HG03469 (cell line): ENCODE data around the gene TOMT.
"Not testable (repeated sequence)": the region's sequence is repeated elsewhere in the genome, so short reads cannot be mapped to it uniquely, and the experiment has no call there.

Source experiments
- ATAC-seq: cut with Tn5 transposase; IDR thresholded peaks from one replicate; pipeline ENCODE4 v1.9.1; 2021; ENCODE audit warnings: mild to moderate bottlenecking, moderate library complexity, moderate number of reproducible peaks; ENCODE audit not compliant: unreplicated experiment

The TOMT gene

DNA sequence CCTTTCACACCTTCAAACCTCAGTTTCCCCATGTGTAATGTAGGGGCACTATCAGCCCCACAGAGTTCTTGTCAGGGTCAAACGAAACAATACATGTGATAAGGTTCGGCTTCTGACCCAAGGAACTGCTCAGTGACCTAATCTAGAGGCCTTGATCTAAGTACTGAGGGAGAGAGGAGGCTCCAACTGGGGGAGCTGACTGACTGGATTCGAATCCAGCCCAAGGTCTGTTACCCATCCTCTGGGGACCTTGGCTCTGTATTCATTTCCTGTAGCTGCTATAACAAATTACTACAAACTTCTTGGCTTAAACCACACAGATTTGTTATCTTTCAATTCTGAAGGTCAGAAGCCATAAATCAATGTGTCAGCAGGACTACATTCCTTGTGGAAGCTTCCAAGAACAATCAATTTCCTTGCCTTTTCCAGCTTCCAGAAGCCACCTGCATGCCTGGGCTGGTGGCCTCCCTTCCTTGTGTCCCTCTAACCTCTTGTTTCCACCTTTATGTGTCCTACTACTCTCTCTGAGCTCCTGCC, 17.5 kb downstream of the TOMT start:
- no peak for ATAC-seq

- no peak for ATAC-seq
These were observed 18.3 kb downstream of the TOMT start for GRCh38 chr11:72124046-72124445.

DNA sequence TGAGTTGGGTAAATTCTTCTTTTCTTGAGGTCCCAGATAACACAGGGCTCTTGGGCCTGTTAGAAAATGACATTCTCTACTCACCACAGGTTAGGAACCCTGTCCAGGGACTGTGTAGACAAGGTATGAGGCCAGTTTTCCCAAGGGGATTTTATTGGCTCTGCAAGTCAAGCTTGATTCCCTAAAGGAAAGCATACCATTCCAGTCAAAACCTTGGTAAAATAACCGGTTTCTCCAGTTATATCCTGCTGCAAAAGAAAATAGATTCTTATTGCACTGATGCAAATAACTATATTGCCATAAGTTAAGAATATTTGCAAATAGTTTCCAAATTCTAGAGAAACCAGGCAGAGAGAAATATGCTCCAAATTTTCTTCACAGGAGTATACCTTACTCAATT, 20.2 kb downstream of the TOMT start:
- no peak for ATAC-seq

DNA sequence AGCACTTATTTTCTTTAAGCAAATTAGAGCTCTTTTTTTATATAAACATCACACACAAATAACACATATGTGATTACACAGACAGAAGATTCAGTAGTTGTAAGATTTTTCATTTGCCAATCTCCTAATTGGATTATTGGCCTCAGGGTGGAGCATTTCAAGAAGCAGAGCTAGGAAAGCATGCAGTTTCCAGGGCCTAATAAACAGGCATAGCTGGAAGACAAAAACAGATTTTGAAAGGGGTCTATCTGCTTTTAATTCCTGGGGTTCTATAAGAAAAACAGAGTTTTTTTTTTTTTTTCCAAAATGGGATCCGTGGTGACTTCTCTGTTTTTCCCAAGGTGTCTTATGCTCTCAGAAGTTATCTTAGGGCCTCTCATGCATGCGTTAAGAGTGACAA, 22.2 kb downstream of the TOMT start:
- no peak for ATAC-seq

DNA sequence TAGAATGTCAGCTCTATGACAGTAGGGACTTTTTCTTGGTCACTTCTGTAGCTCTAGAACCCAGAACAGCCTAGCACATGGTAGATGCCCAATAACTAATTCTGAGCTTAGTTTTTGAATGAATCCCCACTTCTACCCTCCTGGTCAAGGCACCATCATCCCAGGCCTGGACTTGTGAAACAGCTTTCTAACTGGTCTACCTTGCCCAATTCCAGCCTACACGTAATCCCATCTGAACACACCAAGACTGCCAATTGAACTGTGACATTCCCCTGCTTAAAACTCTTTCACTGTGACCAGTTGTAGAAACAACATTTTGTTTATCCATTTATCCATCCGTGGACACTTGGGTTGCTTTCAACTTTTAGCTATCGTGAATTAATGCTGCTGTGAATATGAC, 23.7 kb downstream of the TOMT start:
- ATAC-seq: no peak

GRCh38 chr11:72132646-72133045, 26.9 kb downstream of the TOMT start:
- no peak for ATAC-seq

DNA sequence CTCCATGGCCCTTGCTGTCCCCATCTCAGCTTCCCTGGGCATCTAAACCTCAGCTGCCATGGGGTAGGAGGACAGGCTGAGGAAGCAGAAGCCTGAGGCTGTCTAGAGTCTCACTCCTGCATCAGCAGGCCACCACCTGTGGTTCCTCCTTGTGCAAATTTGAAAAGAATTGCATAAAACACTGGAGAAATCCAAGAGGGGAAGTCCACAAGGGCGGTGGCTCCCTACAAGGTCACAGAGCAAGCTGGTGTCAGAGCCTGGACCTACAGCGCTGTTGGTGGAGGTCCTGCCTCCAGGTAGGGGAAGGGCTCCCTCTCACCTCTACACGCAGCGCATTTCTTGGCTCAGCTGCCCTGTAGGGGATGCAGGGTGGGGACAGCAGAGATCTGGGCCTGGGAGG, 29.7 kb downstream of the TOMT start, which contains the start of gene FOLR3:
Gene FOLR3 (plus strand): TSS at position 253 of the 400 bp plus-strand sequence. CDS start 228 bp downstream, outside the sequence.
- not testable (repeated sequence) for ATAC-seq

DNA sequence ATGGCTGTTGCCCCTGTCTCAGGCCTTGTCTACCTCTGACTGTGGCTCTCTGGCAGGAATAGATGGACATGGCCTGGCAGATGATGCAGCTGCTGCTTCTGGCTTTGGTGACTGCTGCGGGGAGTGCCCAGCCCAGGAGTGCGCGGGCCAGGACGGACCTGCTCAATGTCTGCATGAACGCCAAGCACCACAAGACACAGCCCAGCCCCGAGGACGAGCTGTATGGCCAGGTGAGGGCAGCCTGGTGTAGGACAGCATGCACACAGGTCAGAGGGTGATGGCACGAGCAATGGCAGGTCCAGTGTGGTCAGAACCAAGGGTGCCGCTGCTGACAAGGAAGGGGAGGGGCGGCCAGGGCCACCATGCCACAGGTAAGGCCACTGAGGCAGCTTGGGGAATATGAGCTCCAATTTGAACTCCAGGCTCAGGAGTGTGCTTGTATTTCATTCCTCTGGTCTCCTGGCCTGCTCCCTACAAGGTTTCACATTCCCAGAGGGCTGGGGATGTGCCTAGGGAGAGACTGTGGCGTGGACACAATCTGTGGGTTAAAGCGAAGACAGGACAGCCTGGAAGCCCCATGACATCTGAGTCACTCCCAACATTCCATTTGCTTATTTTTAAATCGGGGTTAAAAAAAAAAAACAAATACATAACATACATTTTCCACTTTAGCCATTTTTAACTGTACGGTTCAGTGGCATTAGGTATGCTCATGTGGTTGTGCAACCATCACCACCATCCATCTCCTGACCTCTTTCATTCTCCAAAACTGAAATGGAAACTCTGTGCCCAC, 30.4 kb downstream of the TOMT start:
- no peak for ATAC-seq

DNA sequence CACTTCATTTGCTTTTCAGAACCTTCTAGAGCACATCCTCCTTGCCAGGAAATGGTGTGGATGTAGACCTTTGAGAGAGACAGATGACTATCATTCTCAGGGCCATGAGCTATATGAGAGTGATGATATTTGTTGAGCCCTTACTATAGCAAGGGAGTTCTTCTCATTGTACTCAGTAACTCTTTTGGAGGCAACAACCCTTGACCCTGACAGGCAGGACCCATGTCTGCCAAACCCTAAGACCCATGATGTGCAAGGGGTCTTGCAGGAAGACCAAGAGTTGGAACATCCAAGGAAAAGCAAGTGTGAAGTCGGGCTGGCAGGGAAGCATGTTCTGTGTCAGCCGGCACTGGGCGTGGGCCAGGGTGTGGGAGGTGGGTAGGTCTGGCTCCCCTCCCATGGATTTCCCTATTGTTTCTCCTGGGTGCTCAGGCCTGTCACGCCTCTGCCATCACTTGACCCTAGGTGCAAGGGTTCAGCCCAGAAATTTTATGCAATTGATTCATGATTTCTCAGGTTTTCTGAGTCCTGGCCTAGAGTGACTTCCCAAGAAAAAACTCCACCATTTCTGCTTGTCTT, 31.0 kb downstream of the TOMT start:
- no peak for ATAC-seq

GRCh38 chr11:72138821-72139390, 33.2 kb downstream of the TOMT start:
- ATAC-seq: no peak

GRCh38 chr11:72139500-72139899, 33.8 kb downstream of the TOMT start:
- ATAC-seq: no peak

DNA sequence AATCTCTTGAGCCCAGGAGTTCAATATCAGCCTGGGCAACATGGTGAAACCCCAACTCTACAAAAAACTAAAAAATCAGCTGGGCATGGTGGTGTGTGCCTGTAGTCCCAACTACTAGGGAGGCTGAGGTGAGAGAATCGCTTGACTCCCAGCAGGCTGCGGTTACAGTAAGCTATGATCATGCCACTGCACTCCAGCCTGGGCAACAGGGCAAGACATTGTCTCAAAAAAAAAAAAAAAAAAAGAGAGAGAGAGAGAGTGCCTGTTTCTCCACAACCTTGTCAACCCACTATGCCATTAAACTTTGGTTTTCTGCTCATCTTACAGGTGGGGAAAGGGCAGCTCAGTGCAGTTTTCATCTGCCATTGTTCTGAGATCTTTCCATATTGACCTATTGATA, 34.9 kb downstream of the TOMT start:
- ATAC-seq: no peak

- no peak for ATAC-seq
These were observed 35.3 kb downstream of the TOMT start for GRCh38 chr11:72141066-72141465.

DNA sequence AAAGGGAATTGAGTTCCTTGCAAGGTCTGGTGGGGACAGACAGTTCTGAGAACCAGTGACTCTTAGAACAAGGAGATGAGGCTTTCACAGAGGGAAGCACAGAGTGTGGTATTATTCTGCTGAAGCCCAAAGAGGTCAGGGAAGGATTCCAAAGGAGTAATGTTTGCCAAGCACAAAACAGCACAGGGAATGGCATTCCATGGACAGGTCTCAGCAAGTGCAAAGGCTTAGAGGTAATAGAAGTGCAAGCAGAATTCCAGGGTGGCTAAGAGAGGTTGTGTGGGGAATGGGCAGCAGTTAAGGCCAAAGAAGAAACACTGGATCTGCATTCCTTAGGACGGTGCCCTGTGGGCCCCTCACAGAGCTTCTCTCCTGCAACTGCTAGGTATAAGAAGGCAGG, 36.4 kb downstream of the TOMT start:
- not testable (repeated sequence) for ATAC-seq

DNA sequence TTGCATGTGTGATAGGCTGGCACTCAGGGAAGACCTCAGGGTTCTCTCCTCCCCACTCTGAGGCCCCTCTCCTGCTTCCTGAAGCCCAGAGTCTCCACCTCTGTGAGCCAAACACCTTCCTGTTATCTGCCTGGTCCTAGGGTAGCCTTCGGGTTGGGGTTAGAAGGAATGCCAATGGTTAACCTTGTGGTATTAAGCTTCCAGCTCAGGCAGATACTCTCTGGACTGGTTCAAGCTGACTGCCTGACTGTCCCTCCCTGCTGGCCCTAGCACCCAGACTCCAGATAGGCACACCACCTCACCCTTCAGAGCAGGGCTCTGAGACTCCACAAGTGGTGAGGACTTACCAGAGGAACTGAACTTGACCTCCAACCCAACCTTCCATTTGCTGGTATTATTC, 36.8 kb downstream of the TOMT start:
- not testable (repeated sequence) for ATAC-seq

GRCh38 chr11:72144807-72145565, 39.3 kb downstream of the TOMT start:
- no peak for ATAC-seq

DNA sequence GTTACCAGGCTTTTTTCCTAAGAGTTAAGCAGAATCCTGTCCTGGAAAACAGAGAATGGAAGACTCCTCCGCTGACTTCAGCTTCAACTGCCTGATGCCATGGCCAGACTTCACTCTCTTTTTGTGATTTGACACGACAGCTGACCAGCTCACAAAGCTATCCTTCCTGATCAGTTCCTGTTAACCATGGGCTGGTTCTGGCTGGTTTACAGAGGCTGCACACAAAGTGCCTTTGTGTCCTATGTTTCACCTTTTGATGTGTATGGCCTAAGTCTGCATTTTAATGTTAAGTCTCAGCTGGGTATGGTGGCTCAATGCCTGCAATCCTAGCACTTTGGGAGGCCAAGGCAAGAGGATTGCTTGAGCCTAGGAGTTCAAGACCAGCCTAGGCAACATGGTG, 40.9 kb downstream of the TOMT start:
- no peak for ATAC-seq

DNA sequence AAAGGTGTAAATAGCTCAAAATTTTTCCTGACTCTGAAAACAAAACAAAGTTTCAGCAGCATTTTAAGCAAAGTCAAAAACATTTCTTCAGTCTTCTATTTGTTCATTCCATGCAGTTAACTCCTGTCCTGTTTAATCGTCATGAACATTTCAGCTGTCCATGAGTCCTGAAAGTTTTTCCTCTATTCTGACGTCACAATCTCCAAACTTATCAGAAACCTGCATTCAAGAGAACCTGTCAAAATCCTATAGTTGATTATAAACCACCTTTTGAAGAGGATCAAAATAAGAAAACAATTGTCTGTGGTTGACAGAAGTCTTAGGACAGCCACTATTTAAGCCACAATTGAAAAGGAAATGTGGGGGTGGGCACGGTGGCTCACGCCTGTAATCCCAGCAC, 45.2 kb downstream of the TOMT start:
- no peak for ATAC-seq

DNA sequence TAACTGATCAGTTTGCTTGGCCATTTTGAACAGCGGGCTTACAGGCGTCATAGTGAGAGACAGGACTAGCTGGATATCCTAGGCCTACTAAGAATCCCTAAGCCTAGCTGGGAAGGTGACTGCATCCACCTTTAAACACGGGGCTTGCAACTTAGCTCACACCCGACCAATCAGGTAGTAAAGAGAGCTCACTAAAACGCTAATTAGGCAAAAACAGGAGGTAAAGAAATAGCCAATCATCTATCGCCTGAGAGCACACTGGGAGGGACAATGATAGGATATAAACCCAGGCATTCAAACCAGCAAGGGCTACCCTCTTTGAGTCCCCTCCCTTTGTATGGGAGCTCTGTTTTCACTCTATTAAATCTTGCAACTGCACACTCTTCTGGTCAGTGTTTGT, 48.1 kb downstream of the TOMT start:
- ATAC-seq: not testable (repeated sequence)

GRCh38 chr11:72154816-72155215, 49.1 kb downstream of the TOMT start:
- no peak for ATAC-seq

DNA sequence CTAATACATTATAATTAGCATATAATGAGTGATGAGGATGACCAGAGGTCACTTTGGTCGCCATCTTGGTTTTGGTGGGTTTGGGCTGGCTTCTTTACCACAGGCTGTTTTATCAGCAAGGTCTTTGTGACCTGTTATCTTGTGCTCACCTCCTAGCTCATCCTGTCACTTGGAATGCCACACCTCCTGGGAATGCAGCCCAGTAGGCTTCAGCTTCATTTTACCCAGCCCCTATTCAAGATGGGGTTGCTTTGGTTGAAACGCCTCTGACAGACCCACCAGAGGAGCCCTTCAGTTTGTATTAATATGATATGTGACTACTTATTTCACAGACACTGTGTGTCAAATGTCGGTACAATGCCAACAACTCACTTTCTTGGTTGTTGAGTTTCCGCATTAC, 50.0 kb downstream of the TOMT start:
- no peak for ATAC-seq
